ENCODE measurements around the gene UBE2E3. TPM values are rescaled to one million over a fixed set of nuclear protein-coding genes. Genes with fewer than 3 reads are reported as not detected.

UBE2E3 gene
- total and polyA plus RNA-seq, 2 of the 13 experiments (the other 11 are each of a cell fraction or from before 2014, with no cell fraction given) = 45.7 to 92.6 TPM

GRCh38 chr2:181065458-181065857 lies 85.1 kb downstream of the UBE2E3 start (continued):
- TF ChIP-seq SP1 (IDR thresholded peaks at IDR 0.05) = no peak
- no peak for TF ChIP-seq SP1 (CRISPR knock-in tag; IDR thresholded peaks at IDR 0.05)
- TF ChIP-seq MAFF (IDR thresholded peaks at IDR 0.05; ENCODE audit: low read depth, low read length) = no peak

GRCh38 chr2:181066333-181066732 lies 85.9 kb downstream of the UBE2E3 start:
- BruUV-seq (replicated peaks) = no TSS peak
- ATAC-seq (no peak), FAIRE-seq (no peak), DNase-seq (ENCODE audit: low spot score) (no peak)
- CTCF ChIA-PET (ENCODE audit: low intra/inter-chr PET ratio, low total read pairs) = no interaction called here
- H3K27me3 ChIP-seq (ENCODE audit: control insufficient read depth in 1 of 2, insufficient read depth in 2 of 2, low read length in 2 of 2) = no peaks in the 10 kb centered on the region
- POLR2A ChIA-PET = no interaction called here
- H3K4me3 ChIP-seq (replicated peaks in 1 of 3; ENCODE audit: insufficient read depth in 1 of 3, low read depth in 2 of 3, low read length in 3 of 3) = no peak overlapping the region
- intact Hi-C loops (cut with micrococcal nuclease; ENCODE audit: unreplicated experiment) = no loop called here
- TF ChIP-seq ZFP91 (CRISPR knock-in tag; IDR thresholded peaks at IDR 0.05; ENCODE audit: borderline replicate concordance) = no peak
- no peak for TF ChIP-seq ZBTB7A (CRISPR knock-in tag; IDR thresholded peaks at IDR 0.05)
- TF ChIP-seq ZBTB25 (CRISPR knock-in tag; IDR thresholded peaks at IDR 0.05) = no peak
- TF ChIP-seq ZNF879 (CRISPR knock-in tag; IDR thresholded peaks at IDR 0.05) = no peak
- TF ChIP-seq BCLAF1 (IDR thresholded peaks at IDR 0.05) = no peak
- no peak for TF ChIP-seq FIP1L1 (IDR thresholded peaks at IDR 0.05; ENCODE audit: borderline replicate concordance, insufficient read depth, low read depth, low read length)
- TF ChIP-seq SKI (IDR thresholded peaks at IDR 0.05; ENCODE audit: partially characterized antibody) = no peak
- TF ChIP-seq AHR (CRISPR knock-in tag; IDR thresholded peaks at IDR 0.05) = no peak
- TF ChIP-seq ZNF7 (CRISPR knock-in tag; IDR thresholded peaks at IDR 0.05) = no peak
- no peak for TF ChIP-seq ZBTB44 (CRISPR knock-in tag; IDR thresholded peaks at IDR 0.05)
- TF ChIP-seq ZNF33B (CRISPR knock-in tag; IDR thresholded peaks at IDR 0.05) = no peak
- no peaks in the 10 kb centered on the region for H3K4me1 ChIP-seq (ENCODE audit: insufficient read depth, low read length)
- H3K36me3 ChIP-seq (replicated peaks in 1 of 2; ENCODE audit: control insufficient read depth in 1 of 2, insufficient read depth in 2 of 2, low read length in 2 of 2) = no peaks in the 10 kb centered on the region; a peak in 1 of 5 replicates
- no peaks in the 10 kb centered on the region for H4K20me1 ChIP-seq (ENCODE audit: insufficient read depth, low read length)
- no peak overlapping the region for H3K9ac ChIP-seq (ENCODE audit: insufficient read depth, low read depth, low read length)
- in situ Hi-C loops (cut with HindIII; ENCODE audit: extremely low pct_ligation_motif_present, low pct_unique_long_range_greater_than_20kb) = no loop called here
- H3K9me3 ChIP-seq (ENCODE audit: low read length) = no peaks in the 10 kb centered on the region
- H2AFZ ChIP-seq (ENCODE audit: low read length) = no peak overlapping the region
- no peaks in the 10 kb centered on the region for H3K79me2 ChIP-seq (ENCODE audit: insufficient read depth, low read length)
- WGBS (ENCODE audit: low lambda C conversion rate) = 93% methylated on average over 1 of the region's 1 CpG
- H3K4me2 ChIP-seq (ENCODE audit: low read depth, low read length) = no peak overlapping the region
- H3K27ac ChIP-seq (ENCODE audit: extremely low read length, insufficient read depth, low read length) = no peak overlapping the region
